Panc1 (cell line): ENCODE data around the gene ASTN2. TPM values are rescaled to one million over a fixed set of nuclear protein-coding genes. Genes with fewer than 3 reads are reported as not detected.

Experiments
- ATAC-seq: fragments of 200-7000 bp; cut with Tn5 transposase; 2 replicates; pipeline ENCODE4 v1.9.1; 2020; ENCODE audit warnings: mild to moderate bottlenecking, moderate library complexity
- BruUV-seq: library from RNA; stranded (reverse); fragments of 400-500 nt; replicated peaks from 2 replicates; lab custom pipeline; 2021; lab: Mats Ljungman, UMichigan
- CTCF ChIA-PET: fragments of 300-600 bp; sonication (Branson Sonifier 250); formaldehyde crosslinking; loops from one replicate; lab custom pipeline; 2022; ENCODE audit warnings: antibody characterized with exemption; lab: Charles Lee
- POLR2A ChIA-PET: fragments of 300-600 bp; sonication (Branson Sonifier 250); formaldehyde crosslinking; loops from one replicate; lab custom pipeline; 2022; ENCODE audit warnings: antibody characterized with exemption; lab: Charles Lee
- DNase-seq: peaks from one replicate; pipeline ENCODE4 v3.0.0-alpha.2; 2010; ENCODE audit warnings: low read depth, low spot score
- H3K27ac ChIP-seq: 2 replicates; pipeline ENCODE4 v1.5.1; 2011; ENCODE audit warnings: mild to moderate bottlenecking, low read length, inconsistent platforms
- H3K27me3 ChIP-seq: fragments of 200-500 bp; sonication (Bioruptor generic); 2 replicates; pipeline ENCODE4 v1.6.0; 2014; ENCODE audit warnings: low read length, inconsistent platforms; ENCODE audit not compliant: control insufficient read depth, insufficient read depth
- H3K36me3 ChIP-seq: fragments of 200-500 bp; sonication (Bioruptor generic); 2 replicates; pipeline ENCODE4 v1.5.1; 2014; ENCODE audit warnings: inconsistent platforms, mild to moderate bottlenecking, low read length, moderate library complexity; ENCODE audit not compliant: control insufficient read depth, insufficient read depth
- H3K4me1 ChIP-seq: 2 replicates; pipeline ENCODE4 v1.5.1; 2011; ENCODE audit warnings: inconsistent platforms, mild to moderate bottlenecking, low read length, moderate library complexity; ENCODE audit not compliant: control insufficient read depth, insufficient read depth
- H3K4me3 ChIP-seq, 2 experiments: 2 replicates each; pipeline ENCODE4 v1.5.1; 2011 to 2012; ENCODE audit warnings: low read depth in 2 of 2, low read length in 2 of 2, mild to moderate bottlenecking in 2 of 2, inconsistent platforms in 1 of 2, moderate library complexity in 1 of 2
- H3K9me3 ChIP-seq: fragments of 200-500 bp; sonication (Bioruptor generic); 2 replicates; pipeline ENCODE4 v1.5.1; 2014; ENCODE audit warnings: low read depth, mild to moderate bottlenecking, inconsistent platforms, low read length, moderate library complexity; ENCODE audit not compliant: control insufficient read depth, insufficient read depth
- CTCF ChIP-seq: fragments of 450-650 bp; IDR thresholded peaks from 2 replicates; pipeline ENCODE4 v1.5.1; 2017; ENCODE audit warnings: mild to moderate bottlenecking
- POLR2AphosphoS5 ChIP-seq: IDR thresholded peaks from 2 replicates; pipeline ENCODE4 v1.6.1; 2012; ENCODE audit warnings: mild to moderate bottlenecking, low read depth, low read length, moderate library complexity
- REST ChIP-seq, 2 experiments: IDR thresholded peaks; 2 replicates each; pipeline ENCODE4 v1.6.1; 2011 to 2012; ENCODE audit warnings: low read depth in 2 of 2, control low read depth in 1 of 2, low read length in 1 of 2, mild to moderate bottlenecking in 1 of 2, moderate library complexity in 1 of 2; ENCODE audit not compliant: insufficient read depth in 1 of 2
- SIN3A ChIP-seq: IDR thresholded peaks from 2 replicates; pipeline ENCODE4 v1.6.1; 2012; ENCODE audit warnings: low read depth, mild to moderate bottlenecking, low read length, moderate library complexity, borderline replicate concordance; ENCODE audit not compliant: insufficient read depth
- TCF7L2 ChIP-seq: IDR thresholded peaks from 2 replicates; pipeline ENCODE4 v1.6.1; 2011; ENCODE audit warnings: mild to moderate bottlenecking, low read depth, low read length, inconsistent platforms
- in situ Hi-C: cut with HindIII; loops from 2 replicates; pipeline ENCODE4 v1.10.0; 2016; ENCODE audit warnings: low sequenced_read_pairs, low pct_unique_long_range_greater_than_20kb
- intact Hi-C: fragments of 100-400 bp; cut with micrococcal nuclease; formaldehyde crosslinking; loops from one replicate; pipeline ENCODE4 v1.10.0; 2022; ENCODE audit not compliant: unreplicated experiment
- total RNA-seq: library from RNA; stranded (reverse); gene quantifications from one replicate; pipeline ENCODE4 v1.2.1, GENCODE V29; 2021; ENCODE audit not compliant: unreplicated experiment

Gene ASTN2
- total RNA-seq, 1 experiment from 2014 or later: 3.9 TPM

DNA sequence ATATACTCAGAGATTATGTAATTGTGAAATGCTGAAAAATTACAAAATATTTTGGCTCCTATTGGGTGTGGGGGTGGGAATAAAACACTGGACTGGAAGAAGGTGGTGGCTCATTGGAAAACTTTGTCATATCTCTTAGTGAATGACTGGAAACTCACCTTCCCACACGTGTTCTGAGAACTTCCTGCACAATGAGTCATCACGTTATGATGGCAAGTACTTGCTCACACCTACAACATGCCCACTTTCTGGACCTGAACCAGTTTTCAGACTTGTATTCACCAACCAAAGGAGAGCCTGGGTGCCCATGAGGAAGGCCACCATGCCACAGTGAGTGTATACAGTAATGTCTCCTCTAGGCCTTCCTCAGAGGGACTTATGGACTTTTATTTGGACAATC, 294.8 kb downstream of the ASTN2 start:
- H3K27ac ChIP-seq: no peak overlapping the region
- H3K4me3 ChIP-seq: no peak overlapping the region
- no peaks in the 10 kb centered on the region for H3K9me3 ChIP-seq
- no TSS peak for BruUV-seq
- CTCF ChIA-PET: no interaction called here
- DNase-seq (no peak), ATAC-seq (no peak)
- no peak for TF ChIP-seq REST (IDR thresholded peaks at IDR 0.05; ENCODE audit: insufficient read depth in 1 of 2, low read depth in 2 of 2, low read length in 1 of 2)
- no peak for TF ChIP-seq SIN3A
- no peak for TF ChIP-seq CTCF
- TF ChIP-seq POLR2AphosphoS5: no peak
- no peaks in the 10 kb centered on the region for H3K4me1 ChIP-seq
- in situ Hi-C loops (no loop called here), intact Hi-C loops (no loop called here)
- H3K36me3 ChIP-seq: no peaks in the 10 kb centered on the region
- POLR2A ChIA-PET: no interaction called here
- no peaks in the 10 kb centered on the region for H3K27me3 ChIP-seq

- ChIA-PET CTCF (no interaction called here), POLR2A (no interaction called here)
- no peak overlapping the region for H3K4me3 ChIP-seq
- ATAC-seq (no peak), DNase-seq (no peak)
- H3K27me3 ChIP-seq: no peaks in the 10 kb centered on the region
- H3K9me3 ChIP-seq: no peaks in the 10 kb centered on the region
- intact Hi-C loops: no loop called here
- TF ChIP-seq CTCF: no peak
- TF ChIP-seq SIN3A: no peak
- BruUV-seq: no TSS peak
- H3K27ac ChIP-seq: no peak overlapping the region
- no peaks in the 10 kb centered on the region for H3K36me3 ChIP-seq
- H3K4me1 ChIP-seq: no peaks in the 10 kb centered on the region
- in situ Hi-C loops: no loop called here
Observed at GRCh38 chr9:117116084-117116483, 298.8 kb downstream of the ASTN2 start.

DNA sequence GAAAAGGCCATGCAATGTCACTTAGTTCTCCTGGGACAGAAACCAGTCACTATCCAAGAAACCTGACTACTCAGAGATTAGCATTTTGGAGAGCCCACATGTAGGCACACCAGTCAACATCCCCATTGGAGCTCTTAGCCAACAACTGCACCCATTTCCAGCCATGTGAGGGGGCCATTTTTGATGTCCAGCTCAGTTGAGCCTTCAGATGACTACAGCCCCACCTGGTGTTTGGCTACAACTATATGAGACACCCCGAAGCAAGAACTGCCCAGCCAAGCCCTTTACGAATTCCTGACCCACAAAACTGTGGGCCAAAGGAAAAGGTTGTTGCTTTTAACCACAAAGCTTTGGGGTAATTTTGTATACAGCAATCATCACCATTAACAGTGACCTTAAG, 300.1 kb downstream of the ASTN2 start:
- POLR2A ChIA-PET: no interaction called here
- intact Hi-C loops (no loop called here), in situ Hi-C loops (no loop called here)
- Histone ChIP-seq H3K36me3 (no peaks in the 10 kb centered on the region), H3K4me1 (no peaks in the 10 kb centered on the region), H3K4me3 (no peak overlapping the region), H3K27me3 (no peaks in the 10 kb centered on the region), H3K9me3 (no peaks in the 10 kb centered on the region), H3K27ac (no peak overlapping the region)
- no peak for ATAC-seq
- CTCF ChIA-PET: no interaction called here
- TF ChIP-seq CTCF (no peak), TCF7L2 (no peak), POLR2AphosphoS5 (no peak), SIN3A (no peak), REST (IDR thresholded peaks at IDR 0.05; ENCODE audit: insufficient read depth in 1 of 2, low read depth in 2 of 2, low read length in 1 of 2) (no peak)
- no peak for DNase-seq
- no TSS peak for BruUV-seq
